H7 (cell line): ENCODE data around the gene NKX2-8. TPM values are rescaled to one million over a fixed set of nuclear protein-coding genes. Genes with fewer than 3 reads are reported as not detected.

ENCODE experiments used
- DNase-seq: peaks from one replicate; pipeline ENCODE4 v3.0.0; 2012
- H3K27me3 ChIP-seq: 2 replicates; pipeline ENCODE4 v1.6.0; 2011; ENCODE audit warnings: mild to moderate bottlenecking, low read length; ENCODE audit not compliant: control insufficient read depth, insufficient read depth
- H3K36me3 ChIP-seq: replicated peaks from 2 replicates; pipeline ENCODE4 v1.5.1; 2011; ENCODE audit warnings: low read length; ENCODE audit not compliant: control insufficient read depth, insufficient read depth
- H3K4me3 ChIP-seq: 2 replicates; pipeline ENCODE4 v1.5.1; 2011; ENCODE audit warnings: low read depth, mild to moderate bottlenecking, control low read depth, low read length, moderate library complexity; ENCODE audit not compliant: insufficient read depth
- total RNA-seq: library from RNA; depleted of rRNA; stranded (reverse); fragments of >200 nt; shearing (Covaris generic); gene quantifications from 2 replicates; pipeline ENCODE4 v1.2.3, GENCODE V29; 2014; rRNA removed

Gene NKX2-8
- total RNA-seq: not detected in 2 replicates

DNA sequence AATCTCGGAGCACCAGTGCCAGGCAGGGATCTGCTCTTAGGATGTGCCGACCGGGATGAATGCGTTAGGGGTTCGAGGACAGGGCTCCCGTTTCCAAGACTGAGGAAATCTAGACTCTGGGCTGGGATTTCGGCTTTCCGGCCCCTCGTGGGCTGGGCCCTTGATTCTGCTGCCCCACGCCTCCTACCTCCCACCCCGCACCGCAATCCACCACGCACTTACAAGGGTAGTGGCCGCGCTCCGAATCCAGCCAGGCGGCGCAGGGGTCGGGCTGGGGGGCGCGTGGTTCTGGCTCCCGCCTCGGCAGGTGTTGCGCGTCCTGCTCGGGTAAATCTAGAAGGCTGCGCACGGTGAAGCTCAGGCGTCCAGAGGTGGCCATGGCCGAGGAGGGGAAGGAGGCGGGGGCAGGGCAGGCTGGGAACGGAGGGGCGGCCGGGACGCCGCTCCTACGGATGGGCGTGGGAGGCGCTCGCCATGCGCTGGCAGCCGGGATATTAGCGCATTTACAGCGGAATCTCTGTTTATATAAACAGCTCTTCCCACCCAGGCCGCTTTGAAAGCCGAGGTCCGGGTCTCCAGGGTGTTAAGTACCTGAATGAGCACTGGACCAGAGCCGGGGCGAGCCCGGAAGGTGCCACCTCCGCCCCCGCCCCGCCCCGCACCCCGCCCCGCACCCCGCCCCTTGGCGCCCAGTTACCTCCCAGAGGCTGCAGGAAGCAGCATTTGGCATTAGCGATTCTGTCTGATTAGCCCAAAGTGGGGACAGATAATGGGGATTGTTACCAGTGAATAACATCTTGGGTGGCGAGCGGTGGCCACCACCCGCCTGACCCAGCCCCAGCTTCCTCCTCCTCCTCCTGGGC, at the start of gene NKX2-8:
TSS of gene NKX2-8 (minus strand) at position 604 of the 863 bp plus-strand sequence. CDS start at position 379, 225 bp downstream.
- Histone ChIP-seq H3K4me3 (peak within 1 kb of the TSS; percentile 44), H3K36me3 (no peaks in the 10 kb centered on the region), H3K27me3 (peaks cover 99% of the 10 kb centered on the region)
- peak; percentile 82 for DNase-seq

DNA sequence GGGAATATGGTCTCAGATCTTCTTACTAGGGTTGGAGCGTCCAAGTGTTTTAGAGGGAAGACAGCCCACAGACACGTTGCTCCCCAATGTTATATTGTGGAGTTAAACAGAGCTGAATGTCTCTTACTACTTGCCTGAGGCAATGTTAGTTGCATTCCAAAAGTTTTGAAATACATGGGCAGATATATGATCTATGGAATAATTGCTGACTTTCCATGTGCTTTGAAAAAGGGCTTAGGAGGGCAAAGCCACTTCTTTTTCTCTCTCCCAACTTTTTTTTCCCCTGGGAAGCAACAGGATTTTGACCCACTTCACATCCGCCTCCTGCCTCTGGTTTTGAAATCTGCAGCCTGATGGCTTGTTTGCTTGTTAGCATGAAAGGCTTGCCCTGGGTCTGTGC, 45.6 kb upstream of the NKX2-8 start:
- H3K36me3 ChIP-seq: no peaks in the 10 kb centered on the region
- DNase-seq: no peak
- H3K27me3 ChIP-seq: no peaks in the 10 kb centered on the region; the same call in 1 of the 2 replicates
- H3K4me3 ChIP-seq: no peak overlapping the region

DNA sequence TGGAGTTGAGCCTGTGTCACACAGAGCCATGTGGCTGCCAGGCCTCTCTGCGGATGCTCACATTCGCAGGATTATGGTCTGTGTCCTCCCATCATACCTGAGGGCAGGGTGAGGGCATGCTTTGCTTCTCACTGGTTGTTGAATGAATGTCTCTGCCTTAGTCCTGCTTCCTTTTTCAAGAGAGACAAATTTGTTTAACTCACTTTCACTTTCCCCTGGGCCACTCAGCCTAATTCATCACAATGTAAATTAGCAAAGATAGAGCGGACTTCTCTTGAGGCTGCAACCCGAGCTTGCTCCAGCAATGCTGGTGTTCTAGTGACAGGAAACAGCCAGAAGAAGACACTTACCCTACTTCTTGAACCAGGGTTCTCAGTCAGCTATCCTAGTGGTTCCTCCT, 43.7 kb upstream of the NKX2-8 start:
- H3K4me3 ChIP-seq: no peak overlapping the region
- DNase-seq: no peak
- H3K36me3 ChIP-seq: no peaks in the 10 kb centered on the region
- H3K27me3 ChIP-seq: no peaks in the 10 kb centered on the region; the same call in 1 of the 2 replicates

DNA sequence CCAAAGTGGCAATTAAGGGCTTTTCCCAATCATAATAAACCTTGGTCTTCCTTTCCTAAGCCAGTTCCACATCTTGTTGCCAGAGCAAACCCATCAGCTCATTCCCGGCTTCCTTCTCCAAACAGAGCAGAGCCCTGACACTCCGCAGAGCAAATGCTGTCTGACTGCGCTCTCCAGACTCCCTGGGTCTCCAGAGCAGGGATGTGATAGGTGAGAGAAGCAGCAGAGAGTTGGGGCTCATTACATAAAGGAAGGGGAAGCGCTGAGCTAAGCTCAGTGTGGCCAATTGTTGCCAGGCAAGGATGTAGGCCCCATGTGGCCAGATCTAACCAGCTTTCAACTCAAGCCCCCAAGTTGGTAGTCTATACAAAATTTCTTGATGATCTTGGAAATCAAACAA, 43.0 kb upstream of the NKX2-8 start:
- Histone ChIP-seq H3K27me3 (no peaks in the 10 kb centered on the region; the same call in 1 of the 2 replicates), H3K36me3 (no peaks in the 10 kb centered on the region), H3K4me3 (no peak overlapping the region)
- DNase-seq: no peak

DNA sequence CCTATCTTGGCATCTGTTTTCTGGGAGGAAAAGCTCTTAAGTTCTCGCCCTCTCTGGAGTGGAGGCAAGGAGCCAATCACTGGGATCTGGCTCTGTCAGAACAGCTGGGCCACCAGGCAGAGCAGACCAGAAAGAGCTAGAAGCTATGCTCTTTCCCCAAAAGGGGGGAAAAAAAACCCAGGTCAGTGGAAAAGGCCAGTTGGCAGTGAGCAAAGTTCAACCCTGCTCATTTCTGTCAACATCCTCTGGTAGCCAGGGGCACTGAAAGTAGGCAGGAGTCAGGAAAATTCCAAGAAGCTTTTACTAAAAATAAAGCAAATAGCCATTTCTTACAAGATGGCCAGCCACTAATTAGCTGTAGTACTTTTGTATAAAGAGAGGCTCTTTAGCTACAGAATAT, 42.6 kb upstream of the NKX2-8 start:
- no peaks in the 10 kb centered on the region for H3K36me3 ChIP-seq
- no peak for DNase-seq
- H3K27me3 ChIP-seq: no peaks in the 10 kb centered on the region; the same call in 1 of the 2 replicates
- no peak overlapping the region for H3K4me3 ChIP-seq

DNA sequence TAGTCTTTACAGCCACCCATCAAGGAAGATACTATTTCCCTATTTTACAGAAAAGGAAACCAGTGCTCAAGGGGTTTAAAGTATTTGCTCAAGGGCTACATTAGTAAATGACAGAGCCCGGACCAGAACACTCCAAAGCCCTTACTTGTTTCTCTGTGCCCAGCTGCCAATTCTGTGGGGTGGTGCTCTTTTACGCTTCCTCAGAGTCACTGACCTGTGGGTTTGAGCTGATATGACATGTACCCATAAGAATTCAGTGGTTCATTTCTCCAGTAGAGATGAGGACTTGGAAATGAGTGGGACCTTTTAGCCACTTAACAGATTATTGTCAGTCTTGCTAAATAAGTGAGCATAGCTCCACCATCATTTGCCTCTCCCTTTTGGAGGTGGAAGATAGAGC, 37.4 kb upstream of the NKX2-8 start:
- Histone ChIP-seq H3K27me3 (no peaks in the 10 kb centered on the region), H3K4me3 (no peak overlapping the region), H3K36me3 (no peaks in the 10 kb centered on the region)
- no peak for DNase-seq

DNA sequence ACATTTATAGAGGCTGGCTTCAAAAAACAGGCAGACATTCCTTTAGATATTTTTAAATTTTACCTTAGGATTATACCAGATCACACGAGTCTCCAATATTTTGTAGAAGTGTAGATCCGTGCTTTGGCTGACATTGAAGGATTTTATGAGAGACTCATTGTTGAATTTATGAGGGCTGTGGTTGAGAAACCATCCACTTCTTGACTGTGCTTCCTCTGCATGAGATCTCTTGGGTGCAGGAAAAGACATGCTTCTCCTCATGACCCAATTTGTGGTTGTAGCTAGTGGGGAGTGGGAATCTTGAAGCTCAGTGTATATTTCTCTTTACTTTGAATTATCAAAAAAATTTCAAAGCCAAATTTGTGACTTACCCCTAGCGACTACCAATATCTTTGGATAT, 36.7 kb upstream of the NKX2-8 start:
- Histone ChIP-seq H3K36me3 (no peaks in the 10 kb centered on the region), H3K27me3 (no peaks in the 10 kb centered on the region), H3K4me3 (no peak overlapping the region)
- no peak for DNase-seq

DNA sequence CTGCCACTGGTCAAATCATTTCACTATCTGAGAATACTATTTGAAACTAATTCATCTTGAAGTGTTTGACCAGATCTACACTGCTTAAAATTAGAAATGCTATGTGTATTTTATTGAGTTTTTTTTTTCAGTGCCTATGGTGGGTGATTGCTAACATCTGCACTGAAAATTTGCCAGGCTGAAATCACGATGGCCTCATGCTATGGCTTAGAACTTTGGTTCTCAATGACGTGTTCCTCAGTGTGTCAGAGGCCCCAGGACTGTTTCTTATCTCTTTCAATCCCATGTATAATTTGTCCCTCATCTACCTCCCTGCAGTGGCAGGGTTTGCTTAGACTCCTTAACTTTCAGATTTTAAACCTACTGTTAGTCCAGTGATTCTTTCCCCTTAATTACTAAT, 36.2 kb upstream of the NKX2-8 start:
- Histone ChIP-seq H3K27me3 (no peaks in the 10 kb centered on the region), H3K36me3 (no peaks in the 10 kb centered on the region), H3K4me3 (no peak overlapping the region)
- no peak for DNase-seq

DNA sequence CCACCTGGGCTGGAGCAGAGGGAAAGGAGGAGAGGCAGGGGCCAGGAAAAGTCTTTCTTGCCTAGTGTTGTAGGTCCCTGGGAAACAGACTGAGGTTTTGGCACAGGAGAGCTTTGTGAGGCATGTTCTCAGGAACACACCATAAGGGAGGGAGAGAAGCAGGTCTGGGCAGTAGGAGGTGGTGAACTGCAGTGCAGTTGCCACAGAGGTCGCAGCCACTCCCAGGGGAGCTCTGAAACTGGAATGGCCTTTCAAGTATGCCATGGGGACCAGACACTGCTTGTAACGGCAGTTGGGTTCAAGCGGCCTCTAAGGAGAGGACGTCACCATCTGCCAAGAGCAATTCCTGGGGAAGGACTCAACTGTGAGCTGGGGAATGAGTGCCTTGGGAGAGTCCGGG, 35.4 kb upstream of the NKX2-8 start:
- no peaks in the 10 kb centered on the region for H3K36me3 ChIP-seq
- no peak for DNase-seq
- no peaks in the 10 kb centered on the region for H3K27me3 ChIP-seq
- no peak overlapping the region for H3K4me3 ChIP-seq

DNA sequence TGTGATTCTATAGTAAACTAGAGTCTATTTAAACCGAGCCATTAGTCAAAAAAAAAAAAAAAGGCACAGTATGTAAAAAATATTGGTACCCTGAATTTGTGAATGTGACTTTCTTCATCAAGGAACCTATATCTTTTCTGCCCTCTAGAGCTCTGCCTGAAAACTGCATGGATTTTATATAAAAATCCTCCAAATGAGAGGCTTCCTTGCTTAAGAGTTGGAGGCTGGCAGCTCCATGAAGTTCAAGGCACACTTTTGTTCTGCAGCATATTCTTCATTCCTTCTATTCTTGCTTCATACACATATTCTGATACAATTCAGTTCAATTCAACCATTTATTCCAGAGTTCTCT, 23.1 kb upstream of the NKX2-8 start:
- peak; percentile 8 for DNase-seq
- Histone ChIP-seq H3K4me3 (no peak overlapping the region), H3K36me3 (no peaks in the 10 kb centered on the region), H3K27me3 (no peaks in the 10 kb centered on the region)

DNA sequence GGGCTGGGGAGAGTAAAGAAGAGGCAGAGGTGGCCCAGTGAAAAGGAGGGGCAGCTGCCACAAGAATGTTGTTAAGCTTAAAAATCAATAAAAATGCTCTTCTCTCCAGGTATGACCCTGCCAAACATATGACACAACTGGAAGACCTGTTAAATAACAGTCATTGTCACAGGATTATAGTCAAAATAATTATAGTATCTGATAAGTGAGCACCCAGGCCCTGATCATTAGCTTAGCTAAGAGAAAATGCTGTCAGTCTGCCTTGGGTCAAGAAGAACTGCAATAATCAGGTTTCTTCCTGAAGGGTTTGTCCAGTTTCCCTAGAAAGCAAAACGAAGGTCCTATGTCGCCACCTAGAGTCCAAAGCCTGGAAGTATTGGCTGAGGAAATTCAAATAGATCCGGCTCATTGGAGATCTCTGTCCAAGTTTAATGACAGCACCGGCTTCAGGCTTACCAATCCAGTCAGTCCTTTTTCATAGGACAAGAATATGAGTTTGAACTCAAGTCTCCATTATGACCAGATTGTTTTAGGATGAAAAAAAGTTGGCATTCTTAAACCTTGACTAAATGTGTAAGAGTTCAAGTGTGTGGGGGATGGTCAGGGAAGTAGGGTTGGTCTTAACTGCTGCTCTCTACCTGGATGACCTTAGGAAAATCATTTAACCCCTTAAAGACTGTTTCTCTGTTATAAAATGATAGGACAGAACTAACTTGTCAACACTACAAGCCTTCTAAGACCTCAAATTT, 22.5 kb upstream of the NKX2-8 start:
- Histone ChIP-seq H3K36me3 (no peaks in the 10 kb centered on the region), H3K27me3 (no peaks in the 10 kb centered on the region), H3K4me3 (no peak overlapping the region)
- DNase-seq: peak; percentile 47

DNA sequence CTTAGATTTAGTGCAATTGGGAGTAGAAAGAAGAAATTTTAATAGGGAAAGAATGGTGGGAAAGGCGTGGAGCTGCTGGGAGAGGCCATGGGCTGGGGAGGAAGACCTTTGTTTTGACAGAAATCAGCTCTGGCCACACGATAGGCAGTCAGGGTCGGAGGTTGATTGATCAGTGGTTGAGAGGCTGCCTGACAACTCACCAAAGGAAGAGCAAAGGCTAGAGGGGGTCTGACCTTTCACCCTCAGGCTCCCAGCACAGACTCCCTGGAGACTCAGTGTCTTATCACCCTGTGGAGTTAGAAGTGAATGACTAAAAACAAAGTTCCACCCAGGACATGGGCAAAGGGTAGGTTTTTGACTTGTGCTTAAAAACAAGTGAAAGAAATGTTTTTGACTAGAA, 18.0 kb upstream of the NKX2-8 start:
- Histone ChIP-seq H3K36me3 (no peaks in the 10 kb centered on the region), H3K4me3 (no peak overlapping the region), H3K27me3 (peaks cover 2% of the 10 kb centered on the region; the same call in 1 of the 2 replicates)
- no peak for DNase-seq

DNA sequence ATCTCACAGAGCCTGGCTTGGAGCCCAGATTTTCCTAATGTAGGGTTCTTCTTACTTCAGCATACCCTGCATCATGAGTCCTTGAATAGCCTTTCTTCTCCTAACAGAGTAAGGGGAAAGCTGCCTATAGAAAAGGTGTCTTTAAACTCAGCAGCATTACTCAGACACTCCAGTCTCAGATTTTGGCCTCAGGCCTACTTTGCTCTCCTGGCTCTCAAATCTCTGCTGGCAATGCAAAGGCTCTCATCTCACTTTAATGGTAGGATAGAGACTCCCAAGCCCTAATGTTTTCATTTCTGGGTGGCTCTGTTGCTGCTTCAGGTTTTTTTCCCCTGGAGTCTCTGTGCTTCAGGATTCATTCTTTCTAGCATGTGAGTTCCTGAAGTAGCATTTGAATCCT, 9.1 kb upstream of the NKX2-8 start:
- Histone ChIP-seq H3K4me3 (no peak overlapping the region), H3K36me3 (no peaks in the 10 kb centered on the region), H3K27me3 (peaks cover 55% of the 10 kb centered on the region)
- DNase-seq: no peak

DNA sequence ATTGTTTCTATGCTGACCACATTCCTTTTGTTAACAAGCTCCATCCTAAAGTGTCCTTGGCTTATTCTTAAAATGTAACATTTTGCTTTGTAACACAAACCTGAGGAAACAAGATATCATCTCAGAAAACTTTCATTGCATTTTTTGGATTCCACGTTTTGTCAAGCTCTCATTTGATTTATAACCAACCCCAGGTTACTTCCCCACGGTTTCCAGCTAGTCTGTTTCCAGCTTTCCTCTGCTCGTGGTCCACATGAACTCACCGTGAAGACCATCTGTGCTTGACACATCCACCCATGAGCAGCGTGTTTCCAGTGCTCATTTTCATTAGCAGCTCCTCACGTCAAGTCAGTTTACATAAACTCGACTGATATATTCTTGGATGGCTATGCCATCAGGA, 6.4 kb upstream of the NKX2-8 start:
- no peaks in the 10 kb centered on the region for H3K36me3 ChIP-seq
- no peak overlapping the region for H3K4me3 ChIP-seq
- DNase-seq: no peak
- peaks cover 82% of the 10 kb centered on the region for H3K27me3 ChIP-seq

DNA sequence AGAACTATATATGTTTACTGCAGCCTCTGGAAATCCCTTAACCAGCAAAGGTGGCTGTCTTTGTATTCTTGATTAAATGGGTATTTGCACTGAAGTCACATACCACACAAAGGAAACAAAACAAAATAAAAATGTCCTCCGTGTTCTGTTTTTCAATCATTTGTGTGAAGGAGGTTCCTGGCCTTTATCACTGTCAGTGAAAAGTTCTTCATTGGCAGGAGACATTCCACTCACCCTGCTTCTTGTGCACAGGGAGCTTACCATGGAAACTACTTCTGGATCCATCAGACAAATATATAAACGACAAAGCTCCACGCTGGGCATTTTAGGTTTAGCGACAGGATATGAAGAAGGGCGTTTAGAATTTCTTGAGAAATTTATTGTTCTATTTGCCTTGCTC, 5.7 kb upstream of the NKX2-8 start:
- DNase-seq: no peak
- no peaks in the 10 kb centered on the region for H3K36me3 ChIP-seq
- no peak overlapping the region for H3K4me3 ChIP-seq
- H3K27me3 ChIP-seq: peaks cover 86% of the 10 kb centered on the region
